ENCODE data around the gene ARHGEF1. TPM values are rescaled to one million over a fixed set of nuclear protein-coding genes. Genes with fewer than 3 reads are reported as not detected.

Gene ARHGEF1
- polyA plus RNA-seq, 1 donor (not counting 4 experiments of a cell fraction or from before 2014, with no cell fraction given): 30.5 TPM

DNA sequence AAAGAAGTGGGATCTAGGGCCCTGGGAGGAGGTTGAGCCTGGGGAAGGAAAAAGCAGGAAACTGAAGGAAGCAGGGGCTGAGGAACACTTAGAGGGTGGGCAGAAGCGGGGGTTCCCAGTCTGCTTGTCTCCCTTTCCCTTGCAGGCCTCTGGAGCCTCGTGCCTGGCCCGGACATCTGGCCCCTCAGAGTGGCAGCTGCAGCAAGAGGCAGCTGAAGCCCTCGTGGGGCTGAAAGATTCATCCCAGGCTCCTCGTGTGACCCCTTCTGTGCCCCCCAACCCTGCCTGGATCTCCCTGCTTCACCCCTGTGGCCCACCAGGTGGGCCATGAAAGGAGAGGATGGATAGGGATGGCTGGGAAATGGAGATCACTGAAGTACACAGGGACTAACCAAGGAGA lies 32.6 kb upstream of the ARHGEF1 start:
- no peak overlapping the region for H2AFZ ChIP-seq (ENCODE audit: control insufficient read depth, low read length)
- H3K4me3 ChIP-seq (ENCODE audit: control insufficient read depth in 2 of 3, extremely low read depth in 1 of 3, insufficient read depth in 2 of 3, low read depth in 1 of 3, low read length in 3 of 3): no peak overlapping the region
- H3K9me1 ChIP-seq (ENCODE audit: control insufficient read depth, extremely low read depth, insufficient read depth, low read length): no peaks in the 10 kb centered on the region
- FAIRE-seq (no peak), DNase-seq (ENCODE audit: low read depth, low spot score) (no peak)
- H3K4me2 ChIP-seq (ENCODE audit: control insufficient read depth, extremely low read depth, insufficient read depth, low read depth, low read length): no peak overlapping the region
- TF ChIP-seq EZH2 (IDR thresholded peaks at IDR 0.05; ENCODE audit: low read length): no peak
- TF ChIP-seq, protein P1, sequence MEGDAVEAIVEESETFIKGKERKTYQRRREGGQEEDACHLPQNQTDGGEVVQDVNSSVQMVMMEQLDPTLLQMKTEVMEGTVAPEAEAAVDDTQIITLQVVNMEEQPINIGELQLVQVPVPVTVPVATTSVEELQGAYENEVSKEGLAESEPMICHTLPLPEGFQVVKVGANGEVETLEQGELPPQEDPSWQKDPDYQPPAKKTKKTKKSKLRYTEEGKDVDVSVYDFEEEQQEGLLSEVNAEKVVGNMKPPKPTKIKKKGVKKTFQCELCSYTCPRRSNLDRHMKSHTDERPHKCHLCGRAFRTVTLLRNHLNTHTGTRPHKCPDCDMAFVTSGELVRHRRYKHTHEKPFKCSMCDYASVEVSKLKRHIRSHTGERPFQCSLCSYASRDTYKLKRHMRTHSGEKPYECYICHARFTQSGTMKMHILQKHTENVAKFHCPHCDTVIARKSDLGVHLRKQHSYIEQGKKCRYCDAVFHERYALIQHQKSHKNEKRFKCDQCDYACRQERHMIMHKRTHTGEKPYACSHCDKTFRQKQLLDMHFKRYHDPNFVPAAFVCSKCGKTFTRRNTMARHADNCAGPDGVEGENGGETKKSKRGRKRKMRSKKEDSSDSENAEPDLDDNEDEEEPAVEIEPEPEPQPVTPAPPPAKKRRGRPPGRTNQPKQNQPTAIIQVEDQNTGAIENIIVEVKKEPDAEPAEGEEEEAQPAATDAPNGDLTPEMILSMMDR (optimal IDR thresholded peaks at IDR 0.05 in 1 of 3, IDR thresholded peaks at IDR 0.05 in 1 of 3, conservative IDR thresholded peaks at IDR 0.05 in 1 of 3; ENCODE audit: extremely low read depth in 1 of 3, insufficient read depth in 2 of 3, low read length in 3 of 3): no peak
- H3K4me1 ChIP-seq (ENCODE audit: control insufficient read depth, extremely low read depth, insufficient read depth, low read length): no peaks in the 10 kb centered on the region
- H3K9me3 ChIP-seq (ENCODE audit: control insufficient read depth, low read depth, low read length): no peaks in the 10 kb centered on the region
- no peak overlapping the region for H3K9ac ChIP-seq (ENCODE audit: control insufficient read depth, extremely low read depth, insufficient read depth, low read length)
- no peak overlapping the region for H3K27ac ChIP-seq (ENCODE audit: control insufficient read depth, insufficient read depth, low read length)
- H3K27me3 ChIP-seq (ENCODE audit: control insufficient read depth, extremely low read depth, insufficient read depth, low read length): peaks cover 24% of the 10 kb centered on the region
- H4K20me1 ChIP-seq (ENCODE audit: control insufficient read depth, extremely low read depth, insufficient read depth, low read length): no peaks in the 10 kb centered on the region
- H3K36me3 ChIP-seq (ENCODE audit: control insufficient read depth in 2 of 2, extremely low read depth in 1 of 2, insufficient read depth in 2 of 2, low read length in 2 of 2): no peaks in the 10 kb centered on the region
- dilution Hi-C loops (cut with MboI; ENCODE audit: extremely low pct_ligation_motif_present, low sequenced_read_pairs): no loop called here
- H3K79me2 ChIP-seq (ENCODE audit: control insufficient read depth, insufficient read depth, low read length): no peaks in the 10 kb centered on the region

DNA sequence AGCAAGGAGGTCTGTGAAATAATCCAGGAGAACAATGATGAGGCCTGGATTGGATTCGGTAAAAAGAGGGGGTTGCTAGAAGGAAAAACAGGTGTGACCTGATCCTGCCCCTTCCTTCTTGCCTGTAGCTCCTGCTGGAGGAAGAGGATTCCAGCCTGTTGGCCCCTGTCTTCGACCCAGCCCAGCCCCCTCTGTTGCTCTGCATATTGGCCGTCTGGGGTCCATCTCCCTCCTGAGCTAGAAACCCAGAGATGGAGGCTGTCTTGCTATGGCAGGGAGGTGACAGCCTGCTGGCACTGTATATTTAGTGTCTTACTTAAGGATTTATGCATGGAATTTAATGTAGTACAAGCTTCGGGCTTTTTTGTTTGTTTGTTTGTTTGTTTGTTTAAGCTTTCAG lies 31.5 kb upstream of the ARHGEF1 start:
- Histone ChIP-seq H3K4me3 (ENCODE audit: control insufficient read depth in 2 of 3, extremely low read depth in 1 of 3, insufficient read depth in 2 of 3, low read depth in 1 of 3, low read length in 3 of 3) (no peak overlapping the region), H3K27ac (ENCODE audit: control insufficient read depth, insufficient read depth, low read length) (no peak overlapping the region), H3K4me2 (ENCODE audit: control insufficient read depth, extremely low read depth, insufficient read depth, low read depth, low read length) (no peak overlapping the region), H3K27me3 (ENCODE audit: control insufficient read depth, extremely low read depth, insufficient read depth, low read length) (peaks cover 24% of the 10 kb centered on the region), H4K20me1 (ENCODE audit: control insufficient read depth, extremely low read depth, insufficient read depth, low read length) (no peaks in the 10 kb centered on the region), H3K36me3 (ENCODE audit: control insufficient read depth in 2 of 2, extremely low read depth in 1 of 2, insufficient read depth in 2 of 2, low read length in 2 of 2) (no peaks in the 10 kb centered on the region), H3K79me2 (ENCODE audit: control insufficient read depth, insufficient read depth, low read length) (no peaks in the 10 kb centered on the region), H3K9ac (ENCODE audit: control insufficient read depth, extremely low read depth, insufficient read depth, low read length) (no peak overlapping the region), H3K9me3 (ENCODE audit: control insufficient read depth, low read depth, low read length) (no peaks in the 10 kb centered on the region), H3K9me1 (ENCODE audit: control insufficient read depth, extremely low read depth, insufficient read depth, low read length) (no peaks in the 10 kb centered on the region), H2AFZ (ENCODE audit: control insufficient read depth, low read length) (no peak overlapping the region), H3K4me1 (ENCODE audit: control insufficient read depth, extremely low read depth, insufficient read depth, low read length) (no peaks in the 10 kb centered on the region)
- dilution Hi-C loops (cut with MboI; ENCODE audit: extremely low pct_ligation_motif_present, low sequenced_read_pairs): no loop called here
- FAIRE-seq (no peak), DNase-seq (ENCODE audit: low read depth, low spot score) (no peak)
- TF ChIP-seq, protein P1 (optimal IDR thresholded peaks at IDR 0.05 in 1 of 3, IDR thresholded peaks at IDR 0.05 in 1 of 3, conservative IDR thresholded peaks at IDR 0.05 in 1 of 3; ENCODE audit: extremely low read depth in 1 of 3, insufficient read depth in 2 of 3, low read length in 3 of 3): no peak
- TF ChIP-seq EZH2 (IDR thresholded peaks at IDR 0.05; ENCODE audit: low read length): no peak
